Skeletal muscle satellite cell (primary cell): ENCODE data around the gene RPA3.

Experiments
- H3K27me3 ChIP-seq: 2 replicates; pipeline ENCODE4 v1.7.0; 2013; ENCODE audit warnings: low read length; ENCODE audit not compliant: control insufficient read depth, insufficient read depth
- H3K36me3 ChIP-seq: 2 replicates; pipeline ENCODE4 v1.7.0; 2013; ENCODE audit warnings: mild to moderate bottlenecking, control low read depth, low read length; ENCODE audit not compliant: insufficient read depth
- H3K4me1 ChIP-seq: 2 replicates; pipeline ENCODE4 v1.7.0; 2013; ENCODE audit warnings: low read length; ENCODE audit not compliant: control insufficient read depth, insufficient read depth
- H3K4me2 ChIP-seq: 2 replicates; pipeline ENCODE4 v1.7.0; 2013; ENCODE audit warnings: mild to moderate bottlenecking, low read length
- H3K4me3 ChIP-seq: 2 replicates; pipeline ENCODE4 v1.7.0; 2013; ENCODE audit warnings: low read length
- H3K9ac ChIP-seq: 2 replicates; pipeline ENCODE4 v1.7.0; 2013; ENCODE audit warnings: mild to moderate bottlenecking, low read depth, low read length, moderate library complexity
- H3K9me3 ChIP-seq: replicated peaks from 2 replicates; pipeline ENCODE4 v1.7.0; 2013; ENCODE audit warnings: mild to moderate bottlenecking, control low read depth, low read length

Gene RPA3

DNA sequence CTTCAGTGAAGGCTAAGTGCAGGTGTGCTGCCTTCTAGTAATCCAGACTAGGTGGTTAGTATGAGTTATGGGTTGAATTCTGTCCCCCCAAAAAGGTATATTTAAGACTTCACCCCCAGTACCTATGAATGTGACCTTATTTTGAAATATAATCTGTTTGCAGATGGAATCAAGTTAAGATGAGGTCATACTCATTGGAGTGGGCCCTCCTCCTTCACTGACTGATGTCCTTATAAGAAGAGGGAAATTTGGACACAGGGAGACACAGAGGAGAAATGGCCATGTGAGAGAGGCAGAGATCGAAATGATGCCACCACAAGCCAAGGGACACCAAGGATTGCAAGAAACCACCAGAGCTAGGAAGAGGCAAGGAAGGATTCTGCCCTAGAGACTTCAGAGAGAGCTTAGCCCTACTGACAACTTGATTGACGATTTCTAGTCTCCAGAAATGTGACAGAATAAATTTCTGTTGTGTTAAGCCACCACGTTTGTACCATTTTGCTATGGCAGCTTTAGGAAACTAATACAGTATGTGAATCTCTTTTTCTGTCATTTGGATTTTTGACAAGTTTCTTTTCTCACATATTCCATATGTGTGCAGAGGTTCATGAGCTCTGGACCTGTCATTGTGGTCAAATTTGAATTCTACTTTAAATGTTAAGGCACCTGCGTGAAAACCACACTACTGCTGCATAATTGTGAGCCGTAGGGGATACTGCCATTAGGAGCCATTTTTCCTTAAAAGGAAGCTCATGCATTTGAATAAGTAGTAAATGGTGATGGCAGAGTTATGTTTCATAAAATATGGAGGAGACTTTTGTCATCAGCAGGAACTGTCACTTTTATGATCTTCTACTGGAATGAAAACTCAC lies 2.6 kb upstream of the RPA3 start:
- Histone ChIP-seq H3K4me3 (no peak overlapping the region), H3K27me3 (no peaks in the 10 kb centered on the region), H3K9me3 (no peaks in the 10 kb centered on the region), H3K4me1 (peaks cover 11% of the 10 kb centered on the region), H3K4me2 (no peak overlapping the region), H3K9ac (no peak overlapping the region), H3K36me3 (no peaks in the 10 kb centered on the region)

GRCh38 chr7:7720193-7720592 lies 1.8 kb upstream of the RPA3 start:
- Histone ChIP-seq H3K27me3 (no peaks in the 10 kb centered on the region), H3K9me3 (no peaks in the 10 kb centered on the region), H3K36me3 (no peaks in the 10 kb centered on the region), H3K4me1 (peaks cover 11% of the 10 kb centered on the region), H3K9ac (no peak overlapping the region), H3K4me3 (no peak overlapping the region), H3K4me2 (no peak overlapping the region)

GRCh38 chr7:7719236-7719635 lies 829 bp upstream of the RPA3 start:
- no peak overlapping the region for H3K4me3 ChIP-seq
- H3K4me2 ChIP-seq, result peak overlapping the region; percentile 11
- H3K4me1 ChIP-seq, result peaks cover 11% of the 10 kb centered on the region
- no peaks in the 10 kb centered on the region for H3K36me3 ChIP-seq
- no peaks in the 10 kb centered on the region for H3K27me3 ChIP-seq
- H3K9ac ChIP-seq, result no peak overlapping the region
- H3K9me3 ChIP-seq, result no peaks in the 10 kb centered on the region

DNA sequence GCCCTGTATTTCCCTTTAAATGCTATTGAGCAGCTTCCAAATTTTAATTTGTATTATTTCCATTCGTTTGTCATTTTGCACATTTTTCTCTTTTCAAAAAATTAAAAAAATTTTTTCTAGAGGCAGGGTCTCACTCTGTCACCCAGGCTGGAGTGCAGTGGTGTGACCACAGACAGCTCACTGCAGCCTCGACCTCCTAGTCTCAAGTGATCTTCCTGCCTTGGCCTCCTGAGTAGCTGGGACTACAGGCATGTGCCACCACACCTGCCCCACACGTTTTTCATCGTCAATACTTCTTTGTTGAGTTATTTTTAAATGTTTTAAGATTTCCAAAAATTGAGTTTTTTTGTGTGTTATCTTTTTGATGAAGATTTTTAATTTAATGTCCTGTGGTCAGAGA lies 4.7 kb downstream of the RPA3 start:
- no peak overlapping the region for H3K4me2 ChIP-seq
- H3K4me3 ChIP-seq, result no peak overlapping the region

DNA sequence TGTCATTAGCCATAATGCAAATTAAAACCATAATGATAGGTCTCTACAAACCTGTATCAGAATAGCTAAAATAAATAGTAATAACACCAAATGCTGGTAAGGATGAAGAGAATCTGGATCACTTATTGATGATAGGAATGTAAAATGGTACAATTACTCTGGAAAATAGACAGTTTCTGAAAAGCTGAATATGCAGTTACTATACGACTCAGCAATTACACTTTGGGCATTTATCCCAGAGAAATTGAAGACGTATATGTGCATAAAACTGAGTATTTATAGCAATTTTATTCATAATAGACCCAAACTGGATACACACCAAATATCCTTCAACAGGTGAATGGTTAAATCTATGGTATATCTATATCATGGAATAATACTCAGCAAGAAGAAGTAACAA lies 7.9 kb downstream of the RPA3 start:
- Histone ChIP-seq H3K9ac (no peak overlapping the region), H3K4me3 (no peak overlapping the region), H3K36me3 (no peaks in the 10 kb centered on the region), H3K4me1 (peaks cover 7% of the 10 kb centered on the region), H3K4me2 (no peak overlapping the region), H3K27me3 (no peaks in the 10 kb centered on the region), H3K9me3 (no peaks in the 10 kb centered on the region)

More for the DNA sequence above, 4.7 kb downstream of the RPA3 start:
- no peak overlapping the region for H3K9ac ChIP-seq
- no peaks in the 10 kb centered on the region for H3K27me3 ChIP-seq
- no peaks in the 10 kb centered on the region for H3K36me3 ChIP-seq
- H3K9me3 ChIP-seq, result no peaks in the 10 kb centered on the region
- no peaks in the 10 kb centered on the region for H3K4me1 ChIP-seq

GRCh38 chr7:7709291-7709690 lies 9.1 kb downstream of the RPA3 start:
- Histone ChIP-seq H3K4me3 (no peak overlapping the region), H3K9ac (no peak overlapping the region), H3K4me1 (peaks cover 9% of the 10 kb centered on the region), H3K4me2 (no peak overlapping the region), H3K27me3 (no peaks in the 10 kb centered on the region), H3K36me3 (no peaks in the 10 kb centered on the region), H3K9me3 (no peaks in the 10 kb centered on the region)

DNA sequence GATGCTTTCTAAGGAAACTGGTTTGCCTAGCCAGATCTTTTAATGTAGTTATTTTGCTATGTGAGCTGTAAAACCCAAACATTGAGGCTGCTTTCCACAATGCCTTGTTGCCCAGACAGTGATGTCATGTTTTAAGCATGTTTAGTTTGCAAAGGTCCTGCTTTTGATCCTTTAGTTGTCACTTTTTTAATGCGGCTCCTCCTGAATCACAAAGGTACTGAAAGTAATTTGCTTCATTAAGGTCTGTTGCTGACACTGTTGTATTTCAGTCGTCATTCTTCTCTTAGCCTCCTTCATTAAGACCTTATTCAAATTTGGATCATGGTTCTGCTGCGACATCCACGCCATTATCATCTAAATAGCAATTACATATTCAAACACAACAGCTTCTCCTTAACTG lies 10.6 kb downstream of the RPA3 start:
- no peak overlapping the region for H3K4me3 ChIP-seq

DNA sequence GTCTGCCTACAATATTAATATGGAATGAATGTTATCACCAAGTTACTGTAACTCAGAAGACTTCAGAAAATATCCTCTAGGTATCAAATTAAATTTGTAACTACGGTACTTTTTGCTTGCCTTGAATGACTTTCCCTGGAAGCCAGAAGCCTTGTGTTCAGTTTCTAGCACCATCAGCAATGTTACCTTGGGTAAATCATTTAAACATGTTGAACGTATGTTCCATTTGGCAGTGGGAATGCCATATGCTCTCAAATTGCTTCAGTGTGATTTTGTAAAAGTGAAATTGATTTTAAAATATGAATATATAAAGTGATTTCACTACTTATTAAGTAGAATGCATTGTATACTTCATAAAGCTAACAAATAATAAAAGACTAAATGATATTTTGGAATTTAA lies 11.2 kb downstream of the RPA3 start:
- Histone ChIP-seq H3K9ac (no peak overlapping the region), H3K9me3 (no peaks in the 10 kb centered on the region), H3K4me2 (no peak overlapping the region), H3K27me3 (no peaks in the 10 kb centered on the region), H3K4me3 (no peak overlapping the region), H3K4me1 (peaks cover 12% of the 10 kb centered on the region), H3K36me3 (no peaks in the 10 kb centered on the region)

More for the DNA sequence above, 10.6 kb downstream of the RPA3 start:
- Histone ChIP-seq H3K9ac (no peak overlapping the region), H3K36me3 (no peaks in the 10 kb centered on the region), H3K4me2 (no peak overlapping the region), H3K4me1 (peaks cover 9% of the 10 kb centered on the region), H3K27me3 (no peaks in the 10 kb centered on the region), H3K9me3 (no peaks in the 10 kb centered on the region)

DNA sequence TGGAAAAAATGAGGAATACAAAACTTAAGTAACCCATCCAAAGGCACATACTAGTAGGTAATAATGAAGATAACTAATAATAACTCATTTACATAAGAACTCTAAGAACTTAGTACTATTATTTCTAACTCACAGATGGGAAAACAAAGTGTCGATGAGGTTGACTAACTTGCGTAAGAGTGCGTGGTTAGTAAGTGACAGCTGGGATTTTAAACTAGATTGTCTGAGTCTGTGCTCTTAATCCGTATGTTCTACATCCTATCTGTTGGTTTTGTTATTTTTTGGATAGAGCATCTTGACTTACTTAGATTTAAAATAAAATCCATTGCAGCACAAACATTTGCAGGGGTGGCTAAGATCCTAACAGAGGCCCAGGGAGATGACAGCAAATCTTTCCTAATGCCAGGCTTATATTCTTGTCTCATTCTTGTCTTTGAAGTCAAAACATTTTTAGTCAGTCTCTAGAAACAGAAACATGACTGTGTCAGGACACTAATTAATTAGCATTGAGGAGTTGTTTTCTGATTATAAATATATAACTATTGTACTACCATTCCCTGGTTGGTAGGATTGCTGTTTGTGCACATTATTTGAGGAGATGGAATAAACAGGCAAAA lies 11.7 kb downstream of the RPA3 start:
- no peaks in the 10 kb centered on the region for H3K27me3 ChIP-seq
- no peaks in the 10 kb centered on the region for H3K36me3 ChIP-seq
- H3K4me1 ChIP-seq, result peaks cover 12% of the 10 kb centered on the region
- no peak overlapping the region for H3K4me2 ChIP-seq
- no peak overlapping the region for H3K4me3 ChIP-seq
- no peak overlapping the region for H3K9ac ChIP-seq
- no peaks in the 10 kb centered on the region for H3K9me3 ChIP-seq

DNA sequence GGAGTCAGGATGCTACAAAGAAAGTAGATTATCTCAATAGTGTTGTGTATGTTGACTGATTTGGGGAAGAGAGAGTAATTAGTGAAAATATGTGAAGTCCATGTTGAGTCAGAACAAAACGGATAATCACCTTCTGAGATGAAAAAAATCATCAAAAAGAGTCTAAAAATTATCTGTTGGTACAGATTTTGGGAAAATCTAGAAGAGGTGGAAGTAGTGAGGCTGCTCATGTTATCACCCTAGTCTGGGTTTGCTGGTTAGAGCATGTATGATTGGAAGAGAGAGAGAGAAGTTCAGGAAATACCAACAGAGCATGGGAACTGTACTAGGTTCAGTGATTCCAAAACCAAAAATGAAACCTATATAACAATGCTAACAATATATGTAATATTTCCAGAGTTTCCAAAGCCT lies 12.3 kb downstream of the RPA3 start:
- Histone ChIP-seq H3K4me3 (no peak overlapping the region), H3K36me3 (no peaks in the 10 kb centered on the region), H3K27me3 (no peaks in the 10 kb centered on the region), H3K9me3 (no peaks in the 10 kb centered on the region), H3K4me2 (no peak overlapping the region), H3K4me1 (peaks cover 12% of the 10 kb centered on the region), H3K9ac (no peak overlapping the region)

DNA sequence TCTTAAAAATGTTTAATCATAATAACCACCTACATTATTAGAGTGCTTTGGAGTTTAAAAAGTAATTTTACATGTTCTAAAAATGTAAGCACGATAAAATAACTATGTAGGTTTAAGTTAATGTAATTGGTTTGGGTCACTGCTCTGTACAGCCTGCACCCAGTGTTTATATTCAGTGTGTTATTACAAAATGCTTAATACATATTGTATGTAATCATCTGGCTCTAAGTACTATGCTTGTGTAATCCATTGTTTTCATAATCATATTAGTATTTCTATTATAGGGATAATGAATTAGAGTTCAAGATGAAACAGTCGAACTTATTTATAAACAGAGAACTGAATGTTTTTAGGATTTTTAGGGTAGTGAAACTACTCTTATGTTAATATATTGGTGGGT lies 13.1 kb downstream of the RPA3 start:
- Histone ChIP-seq H3K36me3 (no peaks in the 10 kb centered on the region), H3K27me3 (no peaks in the 10 kb centered on the region), H3K9ac (no peak overlapping the region), H3K9me3 (no peaks in the 10 kb centered on the region), H3K4me2 (no peak overlapping the region), H3K4me1 (peaks cover 12% of the 10 kb centered on the region), H3K4me3 (no peak overlapping the region)

- no peak overlapping the region for H3K4me2 ChIP-seq
- peaks cover 14% of the 10 kb centered on the region for H3K4me1 ChIP-seq
- H3K27me3 ChIP-seq, result no peaks in the 10 kb centered on the region
- no peaks in the 10 kb centered on the region for H3K9me3 ChIP-seq
- no peak overlapping the region for H3K4me3 ChIP-seq
- no peak overlapping the region for H3K9ac ChIP-seq
- H3K36me3 ChIP-seq, result no peaks in the 10 kb centered on the region
Measured at GRCh38 chr7:7704867-7705266, 13.5 kb downstream of the RPA3 start.
